GM23338 (cell line): Measurements from ENCODE around the gene CAPN8. TPM values are rescaled to one million over a fixed set of nuclear protein-coding genes. Genes with fewer than 3 reads are reported as not detected.
A peak's percentile ranks its signal among the peaks of the same experiment; 100 is the strongest.

Source experiments
- ATAC-seq: fragments of 200-7000 bp; cut with Tn5 transposase; 3 replicates; pipeline ENCODE4 v1.9.1; 2020
- DNase-seq: peaks from one replicate; pipeline ENCODE4 v3.0.0-alpha.2; 2015; ENCODE audit warnings: low spot score
- H2AFZ ChIP-seq: fragments of 200-600 bp; sonication (generic); 2 replicates; pipeline ENCODE4 v1.8.0; 2016; ENCODE audit warnings: antibody characterized with exemption, mild to moderate bottlenecking, moderate library complexity
- H3F3A ChIP-seq: fragments of 200-600 bp; sonication (generic); replicated peaks from 2 replicates; pipeline ENCODE4 v1.8.0; 2017; ENCODE audit warnings: antibody characterized with exemption, mixed run types, low read depth
- H3K27ac ChIP-seq: fragments of 200-600 bp; sonication (generic); 2 replicates; pipeline ENCODE4 v1.6.1; 2016; ENCODE audit warnings: low read depth
- H3K27me3 ChIP-seq: fragments of 200-600 bp; sonication (generic); 2 replicates; pipeline ENCODE4 v1.8.0; 2016; ENCODE audit warnings: mild to moderate bottlenecking, mixed run types, moderate library complexity; ENCODE audit not compliant: insufficient read depth
- H3K36me3 ChIP-seq: fragments of 200-600 bp; sonication (generic); 2 replicates; pipeline ENCODE4 v1.8.0; 2016; ENCODE audit warnings: mild to moderate bottlenecking; ENCODE audit not compliant: insufficient read depth
- H3K4me1 ChIP-seq: fragments of 200-600 bp; sonication (generic); 2 replicates; pipeline ENCODE4 v1.8.0; 2016; ENCODE audit warnings: mild to moderate bottlenecking, moderate library complexity; ENCODE audit not compliant: insufficient read depth
- H3K4me2 ChIP-seq: fragments of 200-600 bp; sonication (generic); 2 replicates; pipeline ENCODE4 v1.7.1; 2017; ENCODE audit warnings: mixed run types
- H3K4me3 ChIP-seq: fragments of 200-600 bp; sonication (generic); 2 replicates; pipeline ENCODE4 v1.6.1; 2016; ENCODE audit warnings: mixed run types
- H3K79me2 ChIP-seq: fragments of 200-600 bp; sonication (generic); replicated peaks from 2 replicates; pipeline ENCODE4 v1.8.0; 2017; ENCODE audit warnings: mild to moderate bottlenecking; ENCODE audit not compliant: insufficient read depth
- H3K9me2 ChIP-seq: fragments of 200-600 bp; sonication (generic); 2 replicates; pipeline ENCODE4 v1.8.0; 2017; ENCODE audit not compliant: insufficient read depth
- H4K20me1 ChIP-seq: fragments of 200-600 bp; sonication (generic); replicated peaks from 2 replicates; pipeline ENCODE4 v1.8.0; 2017; ENCODE audit warnings: mild to moderate bottlenecking; ENCODE audit not compliant: insufficient read depth
- H3K27ac Mint-ChIP-seq: 2 replicates; pipeline ENCODE4 v1.8.0; 2020; ENCODE audit warnings: inconsistent platforms, mild to moderate bottlenecking, moderate library complexity, mixed read lengths
- H3K27me3 Mint-ChIP-seq: 3 replicates; pipeline ENCODE4 v1.8.0; 2022; ENCODE audit warnings: low read depth, mild to moderate bottlenecking, moderate library complexity, mixed read lengths, inconsistent platforms; ENCODE audit not compliant: insufficient read depth, poor library complexity
- H3K36me3 Mint-ChIP-seq: 3 replicates; pipeline ENCODE4 v1.8.0; 2021; ENCODE audit warnings: low read depth, mild to moderate bottlenecking, inconsistent platforms, moderate library complexity, mixed read lengths
- H3K4me1 Mint-ChIP-seq: 3 replicates; pipeline ENCODE4 v1.8.0; 2020; ENCODE audit warnings: mild to moderate bottlenecking, inconsistent platforms, mixed read lengths
- H3K4me3 Mint-ChIP-seq: 3 replicates; pipeline ENCODE4 v1.8.0; 2021; ENCODE audit warnings: moderate library complexity, mild to moderate bottlenecking, inconsistent platforms, mixed read lengths
- H3K9me3 Mint-ChIP-seq: 3 replicates; pipeline ENCODE4 v1.8.0; 2020; ENCODE audit warnings: moderate library complexity, mild to moderate bottlenecking, inconsistent platforms, mixed read lengths
- CREB1 ChIP-seq: fragments of 250-450 bp; sonication (Bioruptor Pico); IDR thresholded peaks from 2 replicates; pipeline ENCODE4 v1.5.0; 2020; ENCODE audit warnings: low read depth, mild to moderate bottlenecking, moderate library complexity
- EZH2phosphoT487 ChIP-seq: fragments of 200-600 bp; sonication (generic); IDR thresholded peaks from one replicate; pipeline ENCODE4 v1.8.1; 2018; ENCODE audit warnings: antibody characterized with exemption; ENCODE audit not compliant: unreplicated experiment
- NANOG ChIP-seq: IDR thresholded peaks from 2 replicates; pipeline ENCODE4 v1.6.1; 2016; ENCODE audit warnings: antibody characterized with exemption, borderline replicate concordance
- REST ChIP-seq: IDR thresholded peaks from one replicate; pipeline ENCODE4 v1.6.1; 2018; ENCODE audit warnings: antibody characterized with exemption; ENCODE audit not compliant: unreplicated experiment
- STAT1 ChIP-seq: IDR thresholded peaks from one replicate; pipeline ENCODE4 v1.6.1; 2016; ENCODE audit warnings: antibody characterized with exemption; ENCODE audit not compliant: unreplicated experiment
- ZNF114 ChIP-seq: fragments of 250-450 bp; sonication (Bioruptor Pico); IDR thresholded peaks from 2 replicates; pipeline ENCODE4 v1.5.0; 2020; ENCODE audit warnings: mild to moderate bottlenecking, moderate library complexity
- ZNF331 ChIP-seq: fragments of 250-450 bp; sonication (Bioruptor Pico); IDR thresholded peaks from 2 replicates; pipeline ENCODE4 v1.5.0; 2020; ENCODE audit warnings: low read depth, mild to moderate bottlenecking, moderate library complexity
- long read RNA-seq: library from polyadenylated mRNA; unstranded; transcript quantifications from one replicate; pipeline ENCODE4 v2.0.0, GENCODE V29; 2020; ENCODE audit not compliant: unreplicated experiment
- polyA plus RNA-seq: library from polyadenylated mRNA; unstranded; fragments of >200 nt; fragmentation: Nextera tagmentation; extraction: Ambion mirVana; gene quantifications from 2 replicates; pipeline ENCODE4 v1.2.1, GENCODE V29; 2016
- total RNA-seq: library from RNA; depleted of rRNA; stranded (reverse); fragments of >200 nt; shearing (Covaris generic); gene quantifications from 2 replicates; pipeline ENCODE4 v1.2.3, GENCODE V29; 2014; rRNA removed
- TF ChIP-seq, protein P1 (sequence below): IDR thresholded peaks from 2 replicates; pipeline ENCODE4 v1.6.1; 2016; ENCODE audit warnings: antibody characterized with exemption

Gene CAPN8
- total RNA-seq, result not detected in 2 replicates
- polyA plus RNA-seq, result not detected in 2 replicates
- long read RNA-seq, result 0 reads

DNA sequence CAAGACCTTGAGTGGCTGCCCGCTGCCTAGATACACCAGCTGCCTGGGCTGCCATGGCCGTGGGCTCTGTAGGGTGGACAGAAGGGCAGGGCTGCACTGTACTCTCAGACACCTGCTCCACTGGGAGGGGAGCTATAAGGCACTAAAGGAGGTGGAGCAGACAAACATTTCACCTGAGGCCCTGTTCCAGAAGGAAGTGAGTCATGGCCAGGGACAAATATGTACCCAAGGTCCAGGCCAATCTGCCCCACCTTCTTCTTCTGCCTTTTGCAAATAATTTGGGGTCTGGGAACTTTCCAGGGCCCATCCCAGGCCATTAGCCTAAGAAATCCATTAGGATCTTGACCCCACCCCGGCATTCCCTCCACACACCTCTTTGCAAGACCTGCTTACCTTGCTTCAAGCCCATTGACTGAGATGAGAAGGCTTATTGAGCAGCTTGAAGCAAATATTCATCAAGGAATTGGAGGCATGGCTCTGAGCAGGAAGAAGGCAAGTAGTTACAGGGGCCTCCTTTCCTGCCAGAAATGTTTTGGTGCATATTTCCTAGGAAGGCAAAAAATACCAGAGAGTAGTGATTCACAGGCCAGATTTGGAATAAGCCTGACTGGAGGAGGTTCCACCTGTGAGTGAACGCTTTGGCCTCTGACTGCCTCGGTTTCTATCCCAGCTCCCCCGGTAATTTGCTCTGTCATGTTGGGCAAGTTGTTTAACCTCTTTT lies at the start of gene CAPN8:
Gene CAPN8 (minus strand): TSS at position 110 of the 721 bp plus-strand sequence. CDS start 55 bp downstream, at position 55.
- DNase-seq (no peak), ATAC-seq (no peak)
- Mint-ChIP-seq H3K27ac (no peak within 1 kb of the TSS), H3K4me3 (no peak within 1 kb of the TSS), H3K4me1 (peaks cover 5% of the 10 kb centered on the region), H3K27me3 (peaks cover 3% of the 10 kb centered on the region), H3K9me3 (no peaks in the 10 kb centered on the region), H3K36me3 (no peaks in the 10 kb centered on the region)
- Histone ChIP-seq H4K20me1 (no peaks in the 10 kb centered on the region), H3K27ac (no peak within 1 kb of the TSS), H3K36me3 (no peaks in the 10 kb centered on the region), H3K79me2 (no peaks in the 10 kb centered on the region), H3K4me1 (peaks cover 9% of the 10 kb centered on the region), H3F3A (no peaks in the 10 kb centered on the region), H3K27me3 (no peaks in the 10 kb centered on the region), H3K4me3 (no peak within 1 kb of the TSS), H3K9me2 (no peaks in the 10 kb centered on the region), H3K4me2 (no peak within 1 kb of the TSS), H2AFZ (no peak within 1 kb of the TSS)
- TF ChIP-seq CREB1 (CRISPR knock-in tag) (no peak), ZNF331 (CRISPR knock-in tag) (no peak), REST (no peak), NANOG (no peak)
- TF ChIP-seq, protein P1, sequence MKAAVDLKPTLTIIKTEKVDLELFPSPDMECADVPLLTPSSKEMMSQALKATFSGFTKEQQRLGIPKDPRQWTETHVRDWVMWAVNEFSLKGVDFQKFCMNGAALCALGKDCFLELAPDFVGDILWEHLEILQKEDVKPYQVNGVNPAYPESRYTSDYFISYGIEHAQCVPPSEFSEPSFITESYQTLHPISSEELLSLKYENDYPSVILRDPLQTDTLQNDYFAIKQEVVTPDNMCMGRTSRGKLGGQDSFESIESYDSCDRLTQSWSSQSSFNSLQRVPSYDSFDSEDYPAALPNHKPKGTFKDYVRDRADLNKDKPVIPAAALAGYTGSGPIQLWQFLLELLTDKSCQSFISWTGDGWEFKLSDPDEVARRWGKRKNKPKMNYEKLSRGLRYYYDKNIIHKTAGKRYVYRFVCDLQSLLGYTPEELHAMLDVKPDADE, result no peak

DNA sequence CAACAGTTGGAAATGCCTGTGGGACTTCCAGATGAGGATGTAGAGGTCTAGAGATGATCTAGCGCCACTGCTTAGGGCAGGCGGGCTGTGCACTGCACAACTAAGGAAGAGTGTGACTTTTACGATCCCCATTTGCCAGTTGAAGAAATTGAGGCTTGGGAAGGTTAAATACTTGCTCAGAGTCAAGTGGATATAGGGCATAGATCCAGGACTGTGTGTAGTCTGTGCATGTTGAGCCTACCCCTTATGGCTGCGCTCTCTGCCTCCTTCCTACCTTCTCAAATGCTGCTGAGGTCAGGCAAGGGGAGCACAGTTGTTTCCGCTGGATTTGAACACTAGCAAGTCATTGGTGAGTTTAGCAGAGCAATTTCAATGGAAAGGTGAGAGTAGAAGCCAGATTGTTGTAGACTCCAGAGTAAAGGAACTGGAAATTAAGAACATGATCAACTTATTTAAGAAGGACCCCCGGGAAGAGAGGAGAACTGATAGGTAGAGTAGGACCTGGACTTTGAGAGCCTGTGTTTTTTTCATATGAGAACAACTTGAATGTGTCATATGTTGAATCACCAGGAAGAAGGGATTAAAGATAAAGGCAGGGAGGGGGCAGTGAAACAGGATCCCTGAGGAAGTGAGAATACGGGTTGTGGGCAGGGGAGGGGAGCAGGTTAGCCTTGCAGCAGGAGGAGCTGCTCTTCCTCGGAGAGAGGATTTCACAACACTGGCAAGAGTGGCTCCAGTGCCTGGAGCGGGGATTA lies 49.5 kb upstream of the CAPN8 start:
- no peak overlapping the region for H3K27ac ChIP-seq
- Mint-ChIP-seq H3K27me3 (peaks cover 34% of the 10 kb centered on the region), H3K4me3 (peak overlapping the region; percentile 7; the same call in 1 of the 3 replicates), H3K9me3 (no peaks in the 10 kb centered on the region; the same call in 2 of the 3 replicates), H3K4me1 (peaks cover 51% of the 10 kb centered on the region), H3K36me3 (peaks cover 23% of the 10 kb centered on the region), H3K27ac (no peak overlapping the region)
- H3K4me3 ChIP-seq, result no peak overlapping the region
- H3K27me3 ChIP-seq, result peaks cover 84% of the 10 kb centered on the region
- peak overlapping the region; percentile 48; the same call in 1 of the 2 replicates for H3K4me2 ChIP-seq
- 0 out of 2 replicates have a peak, but pooled peaks cover 5% of the 10 kb centered on the region for H3F3A ChIP-seq
- peaks cover 38% of the 10 kb centered on the region for H3K4me1 ChIP-seq
- peak; percentile 62 for DNase-seq
- H4K20me1 ChIP-seq, result no peaks in the 10 kb centered on the region
- H3K9me2 ChIP-seq, result no peaks in the 10 kb centered on the region
- no peaks in the 10 kb centered on the region for H3K79me2 ChIP-seq
- H3K36me3 ChIP-seq, result no peaks in the 10 kb centered on the region
- peak; percentile 2; the same call in 1 of the 3 replicates for ATAC-seq
- no peak overlapping the region for H2AFZ ChIP-seq
- TF ChIP-seq ZNF114 (CRISPR knock-in tag) (no peak), EZH2phosphoT487 (no peak), CREB1 (CRISPR knock-in tag) (no peak), STAT1 (no peak)
